BLaER1 (cell line): ENCODE measurements around the gene KLRG1.

ENCODE experiments used
- H3K27ac ChIP-seq: shearing (Covaris generic); formaldehyde crosslinking; 2 replicates; pipeline ENCODE4 v1.8.1; 2022
- H3K27me3 ChIP-seq: shearing (Covaris generic); formaldehyde crosslinking; 2 replicates; pipeline ENCODE4 v1.8.1; 2022
- H3K36me3 ChIP-seq: shearing (Covaris generic); formaldehyde crosslinking; 2 replicates; pipeline ENCODE4 v1.8.1; 2022
- H3K4me1 ChIP-seq: shearing (Covaris generic); formaldehyde crosslinking; 2 replicates; pipeline ENCODE4 v1.8.1; 2022
- H3K4me2 ChIP-seq: shearing (Covaris generic); formaldehyde crosslinking; 2 replicates; pipeline ENCODE4 v1.8.1; 2022
- H3K4me3 ChIP-seq: shearing (Covaris generic); formaldehyde crosslinking; 2 replicates; pipeline ENCODE4 v1.8.1; 2022
- H3K9ac ChIP-seq: shearing (Covaris generic); formaldehyde crosslinking; 2 replicates; pipeline ENCODE4 v1.8.1; 2022
- H3K9me3 ChIP-seq: shearing (Covaris generic); formaldehyde crosslinking; 2 replicates; pipeline ENCODE4 v1.8.1; 2022
- H4K20me1 ChIP-seq: shearing (Covaris generic); formaldehyde crosslinking; 2 replicates; pipeline ENCODE4 v1.8.1; 2022
- Cebpa-rat ChIP-seq: shearing (Covaris generic); IDR thresholded peaks from 2 replicates; pipeline ENCODE4 v1.8.1; 2022

KLRG1 gene

GRCh38 chr12:9037431-9037830 is 48.1 kb downstream of the KLRG1 start:
- H3K27me3 ChIP-seq = no peaks in the 10 kb centered on the region
- no peak overlapping the region for H3K27ac ChIP-seq
- no peaks in the 10 kb centered on the region for H3K36me3 ChIP-seq
- H3K9ac ChIP-seq = no peak overlapping the region
- H3K4me2 ChIP-seq = no peak overlapping the region
- H4K20me1 ChIP-seq = no peaks in the 10 kb centered on the region
- H3K9me3 ChIP-seq = no peaks in the 10 kb centered on the region
- TF ChIP-seq Cebpa-rat = no peak
- no peak overlapping the region for H3K4me3 ChIP-seq
- H3K4me1 ChIP-seq = no peaks in the 10 kb centered on the region

GRCh38 chr12:9039397-9039977 is 50.1 kb downstream of the KLRG1 start:
- Histone ChIP-seq H3K4me2 (no peak overlapping the region), H3K4me3 (no peak overlapping the region), H4K20me1 (no peaks in the 10 kb centered on the region), H3K27me3 (no peaks in the 10 kb centered on the region), H3K36me3 (no peaks in the 10 kb centered on the region), H3K9ac (no peak overlapping the region), H3K9me3 (no peaks in the 10 kb centered on the region), H3K27ac (no peak overlapping the region), H3K4me1 (no peaks in the 10 kb centered on the region)
- TF ChIP-seq Cebpa-rat = no peak

- no peak for TF ChIP-seq Cebpa-rat
- Histone ChIP-seq H3K9ac (no peak overlapping the region), H3K27ac (no peak overlapping the region), H3K4me2 (no peak overlapping the region), H3K36me3 (no peaks in the 10 kb centered on the region), H3K9me3 (peaks cover 2% of the 10 kb centered on the region; the same call in 1 of the 2 replicates), H4K20me1 (no peaks in the 10 kb centered on the region), H3K27me3 (no peaks in the 10 kb centered on the region), H3K4me3 (no peak overlapping the region), H3K4me1 (no peaks in the 10 kb centered on the region)
Observed at GRCh38 chr12:9040484-9041186, 51.3 kb downstream of the KLRG1 start.

- Histone ChIP-seq H3K9ac (no peak overlapping the region), H3K27me3 (no peaks in the 10 kb centered on the region), H3K4me1 (no peaks in the 10 kb centered on the region), H3K9me3 (peaks cover 6% of the 10 kb centered on the region; the same call in 1 of the 2 replicates), H4K20me1 (no peaks in the 10 kb centered on the region), H3K36me3 (no peaks in the 10 kb centered on the region), H3K27ac (no peak overlapping the region), H3K4me2 (no peak overlapping the region), H3K4me3 (no peak overlapping the region)
- TF ChIP-seq Cebpa-rat = no peak
Observed at GRCh38 chr12:9041321-9041720, 52.0 kb downstream of the KLRG1 start.

- Histone ChIP-seq H3K9ac (no peak overlapping the region), H3K9me3 (peaks cover 6% of the 10 kb centered on the region; the same call in 1 of the 2 replicates), H3K27me3 (no peaks in the 10 kb centered on the region), H3K36me3 (no peaks in the 10 kb centered on the region), H3K27ac (no peak overlapping the region), H3K4me2 (no peak overlapping the region), H3K4me1 (peaks cover 5% of the 10 kb centered on the region; the same call in 1 of the 2 replicates), H3K4me3 (no peak overlapping the region), H4K20me1 (no peaks in the 10 kb centered on the region)
- no peak for TF ChIP-seq Cebpa-rat
Observed at GRCh38 chr12:9043766-9044165, 54.4 kb downstream of the KLRG1 start.

- Histone ChIP-seq H3K4me3 (no peak overlapping the region), H3K36me3 (no peaks in the 10 kb centered on the region), H4K20me1 (no peaks in the 10 kb centered on the region), H3K27ac (no peak overlapping the region), H3K9ac (no peak overlapping the region), H3K4me1 (peaks cover 21% of the 10 kb centered on the region), H3K4me2 (0 out of 2 replicates have a peak overlapping the region, but pooled peaks have one; percentile 8), H3K9me3 (peaks cover 6% of the 10 kb centered on the region; the same call in 1 of the 2 replicates), H3K27me3 (no peaks in the 10 kb centered on the region)
- TF ChIP-seq Cebpa-rat = no peak
Observed at GRCh38 chr12:9047105-9047504, 57.8 kb downstream of the KLRG1 start.

- TF ChIP-seq Cebpa-rat = no peak
- H3K27ac ChIP-seq = no peak overlapping the region
- H3K4me1 ChIP-seq = peaks cover 21% of the 10 kb centered on the region
- no peaks in the 10 kb centered on the region for H4K20me1 ChIP-seq
- H3K27me3 ChIP-seq = no peaks in the 10 kb centered on the region
- H3K4me2 ChIP-seq = no peak overlapping the region
- H3K9me3 ChIP-seq = peaks cover 6% of the 10 kb centered on the region; the same call in 1 of the 2 replicates
- H3K4me3 ChIP-seq = no peak overlapping the region
- H3K9ac ChIP-seq = no peak overlapping the region
- H3K36me3 ChIP-seq = no peaks in the 10 kb centered on the region
Observed at GRCh38 chr12:9048930-9049329, 59.6 kb downstream of the KLRG1 start.

- no peak overlapping the region for H3K4me2 ChIP-seq
- TF ChIP-seq Cebpa-rat = no peak
- H3K36me3 ChIP-seq = no peaks in the 10 kb centered on the region
- peaks cover 6% of the 10 kb centered on the region; the same call in 1 of the 2 replicates for H3K9me3 ChIP-seq
- H3K4me1 ChIP-seq = peaks cover 21% of the 10 kb centered on the region
- H3K9ac ChIP-seq = no peak overlapping the region
- no peaks in the 10 kb centered on the region for H4K20me1 ChIP-seq
- no peak overlapping the region for H3K4me3 ChIP-seq
- H3K27ac ChIP-seq = no peak overlapping the region
- H3K27me3 ChIP-seq = no peaks in the 10 kb centered on the region
Observed at GRCh38 chr12:9049520-9050133, 60.3 kb downstream of the KLRG1 start.

- H3K36me3 ChIP-seq = no peaks in the 10 kb centered on the region
Observed at GRCh38 chr12:9050521-9051157, 61.3 kb downstream of the KLRG1 start.

More at GRCh38 chr12:9050521-9051157, 61.3 kb downstream of the KLRG1 start:
- Histone ChIP-seq H3K9me3 (peaks cover 4% of the 10 kb centered on the region; the same call in 1 of the 2 replicates), H3K27ac (0 out of 2 replicates have a peak overlapping the region, but pooled peaks have one; percentile 19), H3K27me3 (no peaks in the 10 kb centered on the region), H3K9ac (no peak overlapping the region), H3K4me1 (peaks cover 21% of the 10 kb centered on the region), H3K4me2 (peak overlapping the region; percentile 51), H4K20me1 (no peaks in the 10 kb centered on the region), H3K4me3 (no peak overlapping the region)
- TF ChIP-seq Cebpa-rat = no peak
